Left ventricle myocardium superior (tissue), 1 donor: ENCODE measurements around the gene CCDC148. TPM values are rescaled to one million over a fixed set of nuclear protein-coding genes. Genes with fewer than 3 reads are reported as not detected.

ENCODE experiments used
- ATAC-seq: fragments of 200-7000 bp; cut with Tn5 transposase; one replicate; pipeline ENCODE4 v1.9.1; 2020; ENCODE audit warnings: mild to moderate bottlenecking, moderate library complexity
- DNase-seq: peaks from one replicate; pipeline ENCODE4 v3.0.0-alpha.2; 2020
- intact Hi-C: fragments of 100-400 bp; cut with micrococcal nuclease; formaldehyde crosslinking; loops from one replicate; pipeline ENCODE4 v1.11.0; 2022
- total RNA-seq: library from RNA; stranded (reverse); fragmentation: NEBNext Ultra II Directional; extraction: Animal tissue kit (Norgen Biotek cat#: 25700); gene quantifications from one replicate; pipeline ENCODE4 v1.2.1, GENCODE V29; 2021
- donor health status: DM: no; HTN: yes; CAD: no; lungs with severe emphysema.

Gene CCDC148
- total RNA-seq, 1 donor from 2014 or later = 0.40 TPM

DNA sequence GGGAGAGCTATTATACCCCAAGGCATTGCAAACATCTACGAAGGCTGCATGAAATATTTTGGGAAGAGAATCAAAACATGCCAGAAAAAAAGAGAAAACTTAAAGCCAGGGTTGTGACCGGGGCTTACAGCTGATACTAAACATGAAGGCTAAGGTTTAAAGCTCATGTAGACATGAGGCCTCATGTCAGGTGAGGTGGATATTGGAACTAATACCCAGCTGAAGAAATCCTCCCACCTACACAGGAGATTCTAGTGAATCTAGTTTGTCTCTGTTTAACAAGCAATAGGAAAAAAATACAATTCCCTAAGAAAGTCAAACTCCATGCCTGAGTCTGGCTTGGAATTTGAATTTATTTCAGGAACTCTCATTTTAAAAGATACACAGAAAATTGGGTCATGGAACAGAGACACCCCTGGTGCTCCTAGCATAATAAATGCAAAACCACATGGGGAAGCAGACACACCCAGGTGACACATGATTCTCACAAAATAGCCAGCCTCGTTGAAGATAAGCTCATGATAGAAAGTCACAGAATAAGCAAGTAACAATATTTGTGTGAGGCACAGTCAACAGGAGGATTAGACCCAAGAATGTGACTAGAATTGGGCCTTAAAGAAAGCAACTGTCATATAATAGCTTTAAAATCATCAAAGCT is 312.7 kb downstream of the CCDC148 start:
- intact Hi-C loops = no loop called here
- DNase-seq (no peak), ATAC-seq (no peak)

DNA sequence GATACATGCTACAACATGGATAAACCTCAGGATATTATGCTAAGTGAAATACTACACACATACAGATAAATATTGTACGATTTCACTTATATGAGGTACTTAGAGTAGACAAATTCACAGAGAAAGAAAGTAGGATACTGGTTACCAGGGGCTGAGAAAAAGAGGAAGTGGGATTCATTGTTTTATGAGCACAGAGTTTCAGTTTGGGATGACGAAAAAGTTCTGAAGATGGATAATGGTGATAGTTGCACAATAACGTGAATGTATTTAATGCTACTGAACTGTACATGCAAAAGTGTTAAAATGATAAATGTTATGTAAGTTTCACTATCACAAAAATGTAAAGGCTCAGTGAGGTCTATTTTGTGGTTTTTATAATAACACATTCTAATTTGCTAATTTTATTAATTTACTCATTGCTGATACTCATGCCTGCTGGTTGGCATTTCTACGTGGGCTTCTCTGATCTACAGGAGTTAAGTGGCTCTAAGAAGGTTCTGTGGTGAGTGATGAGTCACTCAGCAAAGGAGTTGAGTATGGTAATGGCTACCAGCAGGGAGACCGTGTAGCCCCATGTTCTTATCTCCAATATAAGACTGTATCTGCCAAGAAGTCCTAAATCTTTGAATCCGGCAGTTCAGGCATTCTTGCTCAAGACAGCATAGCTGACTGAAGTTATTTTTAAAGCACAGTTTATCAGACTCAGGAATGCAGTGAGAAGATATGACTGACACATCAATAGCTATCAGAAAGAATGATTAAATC is 313.8 kb downstream of the CCDC148 start:
- intact Hi-C loops = no loop called here
- ATAC-seq (no peak), DNase-seq (no peak)

DNA sequence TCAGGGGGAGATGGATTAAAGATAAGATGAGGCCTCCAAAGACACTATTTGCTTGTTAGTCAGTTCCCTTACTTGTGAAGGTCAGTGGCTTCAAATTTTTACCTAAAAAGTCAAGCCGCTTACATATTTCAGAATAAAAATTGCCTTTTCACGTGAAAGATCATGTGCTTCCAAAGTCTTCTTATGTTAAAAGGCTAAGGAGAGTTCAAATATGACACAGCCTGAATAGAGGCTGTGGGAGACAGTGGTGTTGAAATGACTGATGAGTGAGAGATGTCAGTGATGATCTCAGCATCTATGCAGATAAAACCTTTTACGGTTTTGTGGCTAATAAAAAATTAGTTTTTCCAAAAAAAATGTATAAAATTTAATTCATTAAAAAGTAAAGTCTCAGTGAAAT is 314.4 kb downstream of the CCDC148 start:
- DNase-seq = no peak
- no peak for ATAC-seq
- intact Hi-C loops = no loop called here

DNA sequence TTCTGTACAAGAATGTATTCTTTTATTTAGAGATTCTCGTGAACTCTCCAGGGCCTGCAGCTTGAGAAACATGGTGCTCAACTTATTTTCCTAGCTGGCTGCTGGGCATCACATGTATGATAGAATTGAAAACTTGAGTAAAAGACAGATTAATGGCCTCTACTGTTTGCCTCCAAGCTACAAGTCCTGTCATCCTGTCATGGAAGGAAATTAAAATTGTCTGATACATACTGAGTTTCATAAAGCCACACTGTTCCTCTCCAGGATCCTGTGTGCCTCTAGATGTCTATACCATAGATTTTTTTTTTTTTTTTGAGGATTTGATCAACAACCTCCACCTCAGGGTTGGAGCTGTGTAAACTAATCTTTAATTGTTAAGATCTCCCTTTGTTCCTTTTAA is 316.4 kb downstream of the CCDC148 start:
- intact Hi-C loops = no loop called here
- DNase-seq = no peak
- ATAC-seq = no peak

DNA sequence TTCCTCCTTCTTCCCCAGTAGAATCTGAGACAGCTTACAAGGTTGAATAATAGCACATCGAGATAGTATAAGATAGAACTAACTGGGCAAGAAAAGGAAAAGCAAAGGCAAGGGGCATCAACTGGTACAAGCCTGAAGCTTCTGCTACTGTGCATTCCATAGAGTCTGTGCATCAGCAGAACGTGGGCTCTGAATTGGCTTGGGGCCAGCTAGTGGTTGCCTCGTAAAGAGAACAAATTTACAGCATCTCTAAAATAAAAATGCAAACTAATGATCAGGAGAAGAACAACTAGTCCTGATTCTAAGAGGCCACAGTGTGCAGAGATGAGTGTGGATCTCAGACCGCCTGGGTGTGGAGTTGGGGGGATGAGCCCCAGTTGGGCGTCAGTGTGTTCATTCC is 318.3 kb downstream of the CCDC148 start:
- intact Hi-C loops = no loop called here
- ATAC-seq (no peak), DNase-seq (no peak)

DNA sequence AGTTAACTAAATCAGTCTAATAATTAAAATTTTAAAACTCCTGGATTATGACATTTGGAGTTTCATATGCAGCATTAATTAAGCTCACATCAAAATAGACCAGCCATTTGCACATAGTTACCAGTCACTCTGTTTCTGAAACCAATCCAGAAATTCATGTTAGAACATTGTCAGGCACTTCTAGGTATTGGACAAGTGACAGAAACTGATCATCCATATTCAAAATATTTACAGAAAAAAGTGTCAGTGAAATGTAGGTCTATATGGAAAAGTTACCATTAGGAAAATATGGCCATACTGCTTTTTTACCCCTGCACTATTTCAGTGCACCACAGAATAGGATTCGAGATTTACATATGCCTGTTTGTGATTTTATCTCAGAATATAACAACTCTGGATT is 321.5 kb downstream of the CCDC148 start:
- ATAC-seq (no peak), DNase-seq (no peak)
- intact Hi-C loops = no loop called here

DNA sequence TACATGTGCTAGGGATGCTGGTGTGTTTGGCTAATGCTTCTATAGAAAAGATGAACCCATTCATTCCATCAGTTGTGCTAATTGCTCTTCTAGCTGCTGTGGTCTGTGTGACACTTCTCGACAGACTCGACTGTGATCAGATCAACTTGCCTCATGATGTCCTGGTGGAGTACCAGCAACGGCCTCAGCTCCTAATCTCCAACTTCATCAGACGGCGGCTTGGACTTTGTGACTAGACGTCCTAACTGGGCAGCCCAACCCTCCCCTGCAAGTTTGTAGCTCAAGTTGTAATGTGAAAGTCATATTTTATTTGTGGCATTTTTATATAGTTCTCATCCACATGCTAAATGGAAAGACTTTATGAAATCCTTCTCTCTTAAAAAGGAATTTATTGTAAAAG is 321.9 kb downstream of the CCDC148 start:
- ATAC-seq (no peak), DNase-seq (no peak)
- intact Hi-C loops = no loop called here

DNA sequence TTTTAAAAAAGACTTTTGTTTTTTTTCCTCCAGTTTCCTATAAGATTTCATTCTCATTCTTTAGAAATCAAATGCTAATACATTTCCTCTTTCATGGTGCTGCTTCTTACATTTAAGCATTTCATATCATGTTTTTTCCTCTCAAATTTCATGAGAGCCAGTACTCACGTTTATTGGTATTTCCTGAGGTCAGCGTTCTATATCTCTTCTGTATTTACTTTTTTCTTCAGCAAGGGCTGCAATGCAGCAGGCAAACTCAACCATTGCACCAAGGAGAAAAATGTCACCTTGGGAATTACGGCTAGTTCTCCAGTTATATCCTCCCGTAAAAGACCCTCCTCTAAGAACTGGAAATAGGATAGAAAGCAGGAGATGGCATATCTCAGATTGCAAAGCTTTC is 322.5 kb downstream of the CCDC148 start:
- intact Hi-C loops = no loop called here
- no peak for DNase-seq
- no peak for ATAC-seq

DNA sequence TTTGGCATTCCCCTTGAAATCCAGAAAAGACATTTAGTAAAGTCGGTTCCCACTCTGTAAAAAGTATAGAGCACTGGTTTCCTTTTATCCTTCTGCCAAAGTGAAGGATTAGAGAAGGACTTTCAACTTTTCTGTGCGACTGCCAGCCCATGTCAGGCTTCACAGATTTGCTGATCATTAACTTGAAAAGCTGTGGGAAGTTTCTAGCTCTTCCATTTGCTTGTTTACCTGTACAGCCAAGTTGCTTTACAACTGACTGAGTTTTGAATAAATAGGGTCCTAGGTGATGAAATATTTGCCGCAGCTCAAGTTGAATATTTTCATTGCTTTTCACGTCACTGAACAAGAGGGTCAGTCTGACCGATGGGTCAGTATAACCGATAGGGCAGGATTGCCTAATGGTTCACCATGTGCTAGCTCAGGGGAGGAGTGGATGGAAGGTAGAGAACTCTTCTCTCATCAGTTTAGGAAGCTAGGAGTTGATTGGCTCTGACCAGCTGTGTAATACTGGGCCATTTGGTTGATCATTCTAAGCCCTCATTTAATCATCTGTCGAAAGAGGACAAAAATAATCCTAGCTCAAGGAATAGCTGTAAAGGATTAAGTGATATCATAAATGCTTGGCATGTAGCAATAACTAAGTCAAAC is 324.5 kb downstream of the CCDC148 start:
- no peak for DNase-seq
- intact Hi-C loops = no loop called here
- ATAC-seq = no peak

DNA sequence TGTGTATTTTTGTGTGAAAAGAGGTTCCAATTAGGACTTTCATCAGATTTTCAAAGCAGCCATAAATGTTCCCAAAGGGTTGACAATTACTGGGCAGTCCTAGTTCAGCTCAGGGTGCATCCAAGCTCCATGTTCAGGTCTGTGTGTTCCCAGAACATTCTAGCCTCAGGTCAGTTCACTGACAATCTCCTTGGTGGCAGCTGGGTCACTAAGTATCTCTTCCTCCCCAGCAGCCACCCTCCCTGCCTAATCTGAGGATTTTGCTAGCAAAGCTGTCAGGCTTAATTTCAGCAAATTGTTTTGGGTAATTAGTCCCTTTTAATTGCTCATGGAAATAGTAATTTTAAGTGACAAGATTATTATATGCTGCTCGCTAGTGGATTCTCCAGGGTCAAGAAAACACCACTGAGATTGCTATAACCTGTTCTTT is 325.1 kb downstream of the CCDC148 start:
- DNase-seq = no peak
- intact Hi-C loops = no loop called here
- no peak for ATAC-seq

DNA sequence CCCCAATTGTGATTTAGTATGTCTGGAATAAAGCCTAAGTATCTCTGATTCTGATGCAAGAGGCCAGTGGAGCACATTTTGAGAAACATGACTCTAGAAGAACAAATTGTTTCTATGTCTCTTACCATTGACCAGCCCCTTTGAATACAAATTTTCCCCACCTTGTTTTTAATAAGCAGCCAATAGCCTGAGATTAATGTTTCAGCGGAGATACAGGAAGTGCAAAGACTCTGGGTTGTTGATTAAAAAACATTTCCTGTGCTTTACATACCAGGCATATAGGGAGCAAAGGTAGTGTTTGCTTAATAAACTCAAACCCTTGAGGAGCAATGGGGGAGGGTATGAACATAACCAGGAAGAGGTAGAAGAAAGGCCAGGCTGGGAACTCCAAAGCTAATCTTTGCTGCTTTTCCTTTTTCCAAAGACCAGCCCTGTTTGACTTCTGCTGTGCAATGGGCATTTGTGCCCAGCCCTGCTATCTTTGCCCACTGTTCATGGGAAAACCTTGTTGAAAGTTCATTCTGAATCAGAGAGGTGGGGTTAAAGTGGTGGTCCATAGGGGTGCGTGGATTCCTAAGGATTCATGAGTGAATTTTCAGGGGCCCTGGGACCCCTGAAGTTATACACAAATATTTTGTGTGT is 325.6 kb downstream of the CCDC148 start:
- intact Hi-C loops = no loop called here
- no peak for ATAC-seq
- no peak for DNase-seq

DNA sequence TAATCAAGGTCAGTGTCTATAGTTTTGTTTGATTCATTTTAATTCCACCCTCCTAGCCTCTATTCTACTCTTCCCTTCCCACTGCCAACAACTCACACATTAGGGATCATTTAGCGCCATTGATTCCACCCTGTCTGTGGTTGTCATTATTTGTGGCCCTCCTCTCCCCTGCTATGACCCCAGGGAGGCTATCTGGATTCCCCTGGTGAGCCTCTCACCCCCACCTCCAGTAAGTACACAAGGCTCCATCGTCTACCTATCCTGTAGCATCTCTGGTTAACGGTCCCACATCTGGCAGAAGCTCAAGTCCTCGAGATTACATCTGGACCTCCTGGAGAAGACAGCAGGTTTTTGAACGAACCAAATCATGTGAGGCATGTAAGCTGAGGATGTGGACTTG is 327.5 kb downstream of the CCDC148 start:
- DNase-seq (no peak), ATAC-seq (no peak)
- intact Hi-C loops = no loop called here

DNA sequence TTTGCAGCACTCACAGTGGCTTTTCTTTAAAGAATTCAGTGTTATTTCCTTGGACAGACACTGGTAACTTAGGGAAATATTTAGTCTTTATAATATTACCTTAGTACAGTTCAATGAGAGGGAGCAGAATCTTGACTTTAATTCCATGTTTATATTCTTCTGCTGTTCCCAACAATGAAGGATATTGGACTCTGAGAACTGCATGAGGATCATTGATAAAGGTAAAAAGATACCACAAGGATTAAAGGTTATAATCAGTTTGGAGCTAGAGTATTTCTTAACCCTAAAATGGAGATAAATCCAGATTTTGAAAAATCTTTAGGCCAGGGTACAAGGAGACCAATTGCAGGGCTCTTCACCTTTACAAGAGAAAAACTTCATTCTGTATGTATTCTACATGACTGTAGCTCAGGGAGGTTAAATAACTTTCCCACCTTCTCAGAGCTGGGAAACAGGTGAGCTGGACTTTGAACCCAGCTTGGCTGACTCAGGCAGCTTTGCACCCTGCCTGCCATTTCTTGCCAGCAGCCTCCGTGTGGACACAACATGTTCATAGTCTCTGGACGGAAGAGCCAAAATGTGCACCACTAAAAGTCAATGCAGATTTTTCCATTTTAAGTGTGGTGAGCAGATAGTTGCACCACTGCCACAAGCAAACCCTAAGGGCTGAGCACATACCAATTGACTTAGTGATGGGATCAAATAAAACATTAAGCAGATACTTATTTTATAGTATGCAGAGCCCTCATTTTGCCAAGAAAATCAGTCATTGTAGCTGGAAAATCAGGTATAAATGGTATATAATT is 328.2 kb downstream of the CCDC148 start:
- intact Hi-C loops = no loop called here
- no peak for ATAC-seq
- DNase-seq = no peak

DNA sequence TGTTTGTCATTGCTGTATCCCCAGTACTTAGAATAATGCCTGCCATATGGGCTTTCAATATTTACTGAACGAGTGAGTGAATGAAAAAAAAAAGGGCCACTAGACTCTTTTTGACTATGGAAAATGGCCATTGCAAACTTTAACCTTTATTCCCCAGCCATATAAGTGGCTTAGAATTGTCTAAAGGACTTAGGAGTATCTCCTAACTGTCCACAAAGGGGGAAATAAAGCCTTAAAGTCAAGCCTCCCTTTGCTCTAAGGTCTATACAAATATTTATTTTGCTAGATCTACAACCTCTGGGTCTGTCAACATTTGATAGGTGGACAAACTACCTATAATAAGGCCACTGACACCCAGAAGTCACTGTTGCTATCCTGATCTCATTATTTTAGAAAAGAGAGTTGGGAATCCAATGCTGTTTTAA is 329.2 kb downstream of the CCDC148 start:
- no peak for ATAC-seq
- DNase-seq = no peak
- intact Hi-C loops = no loop called here

DNA sequence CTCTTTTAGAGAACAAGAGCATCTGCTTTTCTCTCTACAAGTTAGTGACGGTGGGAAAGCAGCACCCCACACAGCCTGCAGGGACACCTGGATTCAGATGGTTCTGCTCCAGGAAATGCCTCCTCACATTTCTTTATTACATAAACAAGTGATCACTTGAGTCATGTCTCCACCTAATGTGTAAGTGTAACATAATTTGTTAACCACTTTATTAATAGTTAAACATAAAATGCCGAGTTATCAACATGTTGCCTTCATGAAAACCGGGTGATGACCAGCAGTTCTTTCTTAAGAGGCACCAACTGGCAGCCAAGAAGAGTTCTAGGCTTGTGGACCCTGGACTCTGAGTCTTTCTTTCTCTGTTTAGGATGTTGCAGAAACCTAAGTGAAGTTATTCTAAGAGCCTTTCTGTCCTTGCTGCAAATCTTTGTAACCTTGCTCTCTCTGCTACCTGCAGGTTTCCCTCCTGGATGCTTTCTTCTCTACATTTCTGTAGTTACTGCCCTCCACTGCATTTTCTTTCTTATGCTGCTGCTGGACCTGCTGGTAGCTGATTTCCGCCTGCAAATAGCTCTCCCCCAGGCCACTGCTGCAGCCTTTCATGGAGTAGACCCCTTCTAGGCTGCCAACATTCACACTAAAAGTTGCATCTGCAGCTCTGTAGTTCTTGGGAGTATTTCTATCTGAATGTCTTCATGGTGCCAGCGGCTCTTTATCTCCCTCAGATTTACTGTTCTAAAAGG is 330.6 kb downstream of the CCDC148 start:
- DNase-seq = no peak
- ATAC-seq = no peak
- intact Hi-C loops = no loop called here

DNA sequence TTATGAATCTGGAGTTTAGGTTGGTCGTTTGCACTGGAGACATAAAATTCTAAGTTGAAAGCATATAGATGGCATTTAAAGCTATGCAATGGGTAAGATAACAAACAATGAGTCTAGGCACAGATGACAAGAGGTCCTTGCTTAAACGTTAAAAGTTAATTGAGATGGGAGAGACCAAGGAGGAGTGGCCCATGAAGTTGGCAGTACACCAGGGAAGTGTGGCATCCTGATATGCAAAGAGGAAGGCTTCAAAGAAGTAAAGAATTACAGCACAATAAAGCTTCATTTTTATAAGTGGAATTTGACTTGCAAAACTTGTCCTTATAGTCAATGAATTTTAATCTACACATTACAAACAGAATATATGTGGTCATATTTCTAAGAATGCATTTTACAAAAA is 331.7 kb downstream of the CCDC148 start:
- intact Hi-C loops = no loop called here
- DNase-seq (no peak), ATAC-seq (no peak)
